ENCODE results near the gene CPPED1.

DNA sequence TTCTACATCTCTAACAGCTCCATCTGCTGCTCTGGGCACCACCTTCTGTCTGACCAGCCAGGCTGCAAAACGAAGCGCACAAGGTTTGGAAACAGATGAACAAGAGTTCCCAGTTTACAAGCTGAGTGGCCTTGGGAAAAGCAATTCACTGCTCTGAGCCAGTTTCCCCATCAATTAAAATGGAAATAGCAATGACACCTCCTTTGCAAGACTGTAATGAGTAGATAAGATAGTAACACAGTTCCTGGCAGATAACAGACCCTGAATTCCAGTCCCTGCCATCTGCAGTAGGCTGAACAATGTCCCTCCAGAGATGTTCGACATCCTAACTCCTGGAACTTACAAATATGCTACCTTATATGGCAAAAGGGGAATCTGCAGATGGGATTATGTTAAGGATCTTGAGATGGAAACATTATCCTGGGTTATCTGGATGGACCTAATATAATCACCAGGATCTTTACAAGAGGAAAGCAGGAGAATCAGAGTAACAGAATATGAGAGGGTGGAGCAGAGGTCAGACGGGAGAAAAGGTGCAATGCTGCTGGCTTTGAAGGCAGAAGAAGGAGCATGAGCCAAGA lies 27.9 kb downstream of the CPPED1 start:
- TF ChIP-seq, protein P1, sequence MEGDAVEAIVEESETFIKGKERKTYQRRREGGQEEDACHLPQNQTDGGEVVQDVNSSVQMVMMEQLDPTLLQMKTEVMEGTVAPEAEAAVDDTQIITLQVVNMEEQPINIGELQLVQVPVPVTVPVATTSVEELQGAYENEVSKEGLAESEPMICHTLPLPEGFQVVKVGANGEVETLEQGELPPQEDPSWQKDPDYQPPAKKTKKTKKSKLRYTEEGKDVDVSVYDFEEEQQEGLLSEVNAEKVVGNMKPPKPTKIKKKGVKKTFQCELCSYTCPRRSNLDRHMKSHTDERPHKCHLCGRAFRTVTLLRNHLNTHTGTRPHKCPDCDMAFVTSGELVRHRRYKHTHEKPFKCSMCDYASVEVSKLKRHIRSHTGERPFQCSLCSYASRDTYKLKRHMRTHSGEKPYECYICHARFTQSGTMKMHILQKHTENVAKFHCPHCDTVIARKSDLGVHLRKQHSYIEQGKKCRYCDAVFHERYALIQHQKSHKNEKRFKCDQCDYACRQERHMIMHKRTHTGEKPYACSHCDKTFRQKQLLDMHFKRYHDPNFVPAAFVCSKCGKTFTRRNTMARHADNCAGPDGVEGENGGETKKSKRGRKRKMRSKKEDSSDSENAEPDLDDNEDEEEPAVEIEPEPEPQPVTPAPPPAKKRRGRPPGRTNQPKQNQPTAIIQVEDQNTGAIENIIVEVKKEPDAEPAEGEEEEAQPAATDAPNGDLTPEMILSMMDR (IDR thresholded peaks at IDR 0.05): no peak
- TF ChIP-seq ZFX (IDR thresholded peaks at IDR 0.05; ENCODE audit: borderline replicate concordance): no peak
